GM12878 (cell line): Measurements from ENCODE around the gene PPP2R5D. TPM values are rescaled to one million over a fixed set of nuclear protein-coding genes. Genes with fewer than 3 reads are reported as not detected.

ENCODE experiments used
- ATAC-seq: fragments of 200-7000 bp; cut with Tn5 transposase; 3 replicates; pipeline ENCODE4 v1.9.1; 2020; ENCODE audit warnings: mild to moderate bottlenecking, moderate library complexity
- BruUV-seq: library from RNA; stranded (reverse); fragments of 400-500 nt; replicated peaks from 2 replicates; lab custom pipeline; 2021; lab: Mats Ljungman, UMichigan
- CTCF ChIA-PET: fragments of 300-600 bp; sonication (Branson Sonifier 250); formaldehyde crosslinking; extraction: SDS; loops from one replicate; lab custom pipeline; 2021; ENCODE audit warnings: inconsistent platforms; lab: Yijun Ruan, JAX
- POLR2A ChIA-PET: fragments of 350-600 bp; formaldehyde crosslinking; extraction: SDS; loops from one replicate; lab custom pipeline; 2021; ENCODE audit warnings: inconsistent platforms; lab: Charles Lee
- RAD21 ChIA-PET: fragments of 300-600 bp; sonication (Branson Sonifier 250); formaldehyde crosslinking; loops from one replicate; lab custom pipeline; 2023; ENCODE audit warnings: antibody characterized with exemption; ENCODE audit not compliant: unreplicated experiment; lab: Charles Lee
- SMC1A ChIA-PET: fragments of 300-600 bp; sonication (Branson Sonifier 250); formaldehyde crosslinking; loops from one replicate; lab custom pipeline; 2023; ENCODE audit not compliant: unreplicated experiment, uncharacterized antibody; lab: Charles Lee
- DNase-seq: peaks from one replicate; pipeline ENCODE4 v3.0.0-alpha.2; 2011; ENCODE audit warnings: low read depth, low spot score
- FAIRE-seq: peaks from 3 replicates; lab custom pipeline; 2011; peaks lifted over from hg19 to GRCh38; lab: Jason Lieb, UNC
- H2AFZ ChIP-seq: 2 replicates; pipeline ENCODE4 v1.6.0; 2011; ENCODE audit warnings: low read depth, low read length, control low read depth; ENCODE audit not compliant: control insufficient read depth
- H3K27ac ChIP-seq: 2 replicates; pipeline ENCODE4 v1.5.1; 2011; ENCODE audit warnings: control low read depth; ENCODE audit not compliant: control insufficient read depth, insufficient read depth
- H3K27me3 ChIP-seq, 2 experiments: replicated peaks in 1 of 2; 2 replicates each; pipeline versions ENCODE4 v1.6.0 to v1.6.1; 2011; ENCODE audit warnings: low read length in 1 of 2; ENCODE audit not compliant: control insufficient read depth in 2 of 2, insufficient read depth in 2 of 2
- H3K36me3 ChIP-seq, 2 experiments: 2 replicates each; pipeline ENCODE4 v1.5.1; 2011; ENCODE audit warnings: low read length in 1 of 2; ENCODE audit not compliant: control insufficient read depth in 2 of 2, insufficient read depth in 2 of 2
- H3K4me1 ChIP-seq: 2 replicates; pipeline ENCODE4 v1.6.1; 2011; ENCODE audit warnings: mild to moderate bottlenecking, low read length, moderate library complexity, mixed read lengths; ENCODE audit not compliant: control insufficient read depth, insufficient read depth
- H3K4me2 ChIP-seq: 2 replicates; pipeline ENCODE4 v1.6.0; 2011; ENCODE audit warnings: control low read depth; ENCODE audit not compliant: control insufficient read depth, insufficient read depth
- H3K4me3 ChIP-seq: fragments of 200-600 bp; sonication (generic); 2 replicates; pipeline ENCODE4 v1.5.1; 2016
- H3K79me2 ChIP-seq: 2 replicates; pipeline ENCODE4 v1.6.0; 2011; ENCODE audit warnings: low read length; ENCODE audit not compliant: control insufficient read depth, insufficient read depth
- H3K9ac ChIP-seq: 2 replicates; pipeline ENCODE4 v1.8.0; 2011; ENCODE audit warnings: low read length, control low read depth, mixed read lengths; ENCODE audit not compliant: control insufficient read depth, insufficient read depth
- H3K9me3 ChIP-seq: replicated peaks from 3 replicates; pipeline ENCODE4 v1.5.1; 2011; ENCODE audit warnings: mild to moderate bottlenecking, low read length; ENCODE audit not compliant: control insufficient read depth, insufficient read depth
- H4K20me1 ChIP-seq: 2 replicates; pipeline ENCODE4 v1.6.0; 2011; ENCODE audit not compliant: control insufficient read depth, insufficient read depth
- DPF2 ChIP-seq: fragments of 450-650 bp; IDR thresholded peaks from 2 replicates; pipeline ENCODE4 v1.6.1; 2017; ENCODE audit warnings: mild to moderate bottlenecking
- LARP7 ChIP-seq: fragments of 450-650 bp; IDR thresholded peaks from 2 replicates; pipeline ENCODE4 v1.6.1; 2017; ENCODE audit warnings: mild to moderate bottlenecking
- NR2F1 ChIP-seq: fragments of 450-650 bp; conservative IDR thresholded peaks from 2 replicates; pipeline ENCODE4 v1.6.1; 2017; ENCODE audit warnings: mild to moderate bottlenecking
- WGBS: methylation state at CpG from one replicate; pipeline ENCODE4 v1.1.6; 2016; ENCODE audit warnings: low lambda C conversion rate; ENCODE audit not compliant: insufficient replicate concordance, insufficient coverage; ENCODE audit errors: missing lambda C conversion rate; 5-methylcytosine and 5-hydroxymethylcytosine counted together
- in situ Hi-C: fragments of 300-500 bp; cut with MboI; formaldehyde crosslinking; loops from 9 replicates; pipeline ENCODE4 v1.14.3; 2018; ENCODE audit warnings: mixed read lengths
- intact Hi-C: fragments of 100-400 bp; cut with micrococcal nuclease; formaldehyde crosslinking; loops from one replicate; pipeline ENCODE4 v1.14.2; 2022; ENCODE audit not compliant: unreplicated experiment
- polyA plus RNA-seq, 11 experiments: library from polyadenylated mRNA; depleted of rRNA in 4 of 11; unstranded in 6 of 11; stranded (reverse) in 5 of 11; fragments of >200 nt; fragmentation: Nextera tagmentation in 4 of 11; fragmentation: Illumina TruSeq in 1 of 11; extraction: Ambion mirVana in 4 of 11; extraction: Trizol in 1 of 11; gene quantifications; 1 replicate in 1 of 11; 2 replicates in 10 of 11; pipeline versions ENCODE4 v1.2.1 to v1.2.3, GENCODE V29; 2011 to 2016; ENCODE audit warnings: inconsistent platforms in 2 of 11, missing spikeins in 2 of 11, low read depth in 1 of 11
- total RNA-seq, 4 experiments: library from RNA; depleted of rRNA in 3 of 4; stranded (reverse); fragments of >200 nt in 3 of 4; fragmentation: Illumina TruSeq in 1 of 4; extraction: Trizol in 1 of 4; gene quantifications; 2 replicates each; pipeline versions ENCODE4 v1.2.1 to v1.2.3, GENCODE V29; 2013 to 2021
- TF ChIP-seq, protein P1 (sequence below): IDR thresholded peaks from 2 replicates; pipeline ENCODE4 v1.6.1; 2012; ENCODE audit warnings: low read depth, low read length, improper control_type of control experiment
- TF ChIP-seq, protein P2 (sequence below): fragments of 450-650 bp; conservative IDR thresholded peaks from 2 replicates; pipeline ENCODE4 v1.6.1; 2017; ENCODE audit warnings: mild to moderate bottlenecking, moderate library complexity

The PPP2R5D gene
- total and polyA plus RNA-seq, 10 of the 15 experiments (the other 5 are each of a cell fraction or from before 2014, with no cell fraction given): 1.5 to 59.0 (median 32.0) TPM

DNA sequence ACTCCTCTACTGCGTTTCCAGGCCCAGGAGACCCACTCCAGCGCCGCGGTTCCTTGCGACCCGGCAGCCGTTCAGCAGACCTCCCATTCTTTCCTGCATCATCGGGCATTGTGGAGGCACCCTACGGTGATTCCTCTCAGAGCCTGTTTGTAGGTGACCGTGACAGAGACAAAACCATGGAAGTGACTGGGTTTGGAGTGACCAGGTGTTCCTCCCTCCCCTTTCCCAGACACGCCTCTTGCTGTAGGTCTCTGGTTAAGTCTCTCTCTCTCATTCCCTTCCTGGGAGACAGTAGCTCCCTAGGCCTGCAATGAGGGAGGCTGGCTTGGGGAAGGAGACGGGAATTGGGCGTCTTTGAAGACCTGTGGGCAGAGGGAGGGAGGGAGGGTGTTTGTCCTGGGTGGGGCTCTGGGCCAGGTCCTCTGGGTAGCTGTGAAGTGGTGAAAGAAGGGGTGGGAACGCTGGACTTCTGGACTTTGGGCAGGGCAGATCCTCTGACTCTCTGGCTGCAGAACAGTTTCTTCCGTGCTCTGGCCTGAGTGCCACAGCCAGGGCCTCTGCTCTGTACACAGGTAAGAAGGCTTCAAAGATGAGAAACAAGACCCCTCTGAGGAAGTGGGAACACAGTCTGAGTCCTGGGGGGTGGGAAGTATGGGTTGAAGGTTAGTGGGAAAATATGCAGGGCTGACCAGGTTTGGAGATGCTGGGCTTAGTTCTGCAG lies 75.8 kb downstream of the PPP2R5D start:
- SMC1A ChIA-PET: interaction anchor here (1.4 to 1.6 kb wide), 2 partner anchors 86 to 147 kb away, joined by 3 to 6 read pairs; no protein-coding TSS in a partner anchor
- no peak for DNase-seq
- Histone ChIP-seq H3K9me3 (no peaks in the 10 kb centered on the region), H3K27ac (peak overlapping the region; percentile 87), H3K4me1 (peaks cover 3% of the 10 kb centered on the region; the same call in 1 of the 2 replicates), H3K36me3 (no peaks in the 10 kb centered on the region; a peak in 2 of 4 replicates), H2AFZ (peak overlapping the region; percentile 100), H3K4me2 (peak overlapping the region; percentile 97), H3K9ac (peak overlapping the region; percentile 83), H3K27me3 (no peaks in the 10 kb centered on the region), H4K20me1 (no peaks in the 10 kb centered on the region), H3K79me2 (peaks cover 15% of the 10 kb centered on the region), H3K4me3 (peak overlapping the region; percentile 79)
- in situ Hi-C loops (no loop called here), intact Hi-C loops (no loop called here)
- TSS peak; percentile 72 for BruUV-seq
- FAIRE-seq: no peak
- 10% methylated on average over 13 of the region's 15 CpGs for WGBS
- POLR2A ChIA-PET: interaction anchor here (0.5 to 2.5 kb wide), 8 partner anchors 37 to 314 kb away, joined by 3 to 19 read pairs (median 7); partner anchors contain the start of genes CUL9, KLHDC3, MEA1 and PEX6
- TF ChIP-seq, protein P1, sequence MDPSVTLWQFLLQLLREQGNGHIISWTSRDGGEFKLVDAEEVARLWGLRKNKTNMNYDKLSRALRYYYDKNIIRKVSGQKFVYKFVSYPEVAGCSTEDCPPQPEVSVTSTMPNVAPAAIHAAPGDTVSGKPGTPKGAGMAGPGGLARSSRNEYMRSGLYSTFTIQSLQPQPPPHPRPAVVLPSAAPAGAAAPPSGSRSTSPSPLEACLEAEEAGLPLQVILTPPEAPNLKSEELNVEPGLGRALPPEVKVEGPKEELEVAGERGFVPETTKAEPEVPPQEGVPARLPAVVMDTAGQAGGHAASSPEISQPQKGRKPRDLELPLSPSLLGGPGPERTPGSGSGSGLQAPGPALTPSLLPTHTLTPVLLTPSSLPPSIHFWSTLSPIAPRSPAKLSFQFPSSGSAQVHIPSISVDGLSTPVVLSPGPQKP: no peak
- TF ChIP-seq LARP7 (0 out of 2 replicates have a peak, but pooled peaks have one; percentile 18), DPF2 (0 out of 2 replicates have a peak, but pooled peaks have one; percentile 4), NR2F1 (no peak; the same call in 1 of the 2 replicates)
- TF ChIP-seq, protein P2, sequence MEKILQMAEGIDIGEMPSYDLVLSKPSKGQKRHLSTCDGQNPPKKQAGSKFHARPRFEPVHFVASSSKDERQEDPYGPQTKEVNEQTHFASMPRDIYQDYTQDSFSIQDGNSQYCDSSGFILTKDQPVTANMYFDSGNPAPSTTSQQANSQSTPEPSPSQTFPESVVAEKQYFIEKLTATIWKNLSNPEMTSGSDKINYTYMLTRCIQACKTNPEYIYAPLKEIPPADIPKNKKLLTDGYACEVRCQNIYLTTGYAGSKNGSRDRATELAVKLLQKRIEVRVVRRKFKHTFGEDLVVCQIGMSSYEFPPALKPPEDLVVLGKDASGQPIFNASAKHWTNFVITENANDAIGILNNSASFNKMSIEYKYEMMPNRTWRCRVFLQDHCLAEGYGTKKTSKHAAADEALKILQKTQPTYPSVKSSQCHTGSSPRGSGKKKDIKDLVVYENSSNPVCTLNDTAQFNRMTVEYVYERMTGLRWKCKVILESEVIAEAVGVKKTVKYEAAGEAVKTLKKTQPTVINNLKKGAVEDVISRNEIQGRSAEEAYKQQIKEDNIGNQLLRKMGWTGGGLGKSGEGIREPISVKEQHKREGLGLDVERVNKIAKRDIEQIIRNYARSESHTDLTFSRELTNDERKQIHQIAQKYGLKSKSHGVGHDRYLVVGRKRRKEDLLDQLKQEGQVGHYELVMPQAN: no peak
- CTCF ChIA-PET: interaction anchor here (1.4 kb wide), 1 partner anchor 84 kb away, joined by 4 read pairs; no protein-coding TSS in a partner anchor
- RAD21 ChIA-PET: interaction anchor here (0.8 to 3.0 kb wide), 5 partner anchors 9 to 84 kb away, joined by 3 to 16 read pairs (median 5); partner anchors contain the start of genes KLHDC3 and MEA1
- ATAC-seq: no peak
